Endodermal cell (in vitro differentiated cells): ENCODE measurements around the gene WASHC2A. TPM values are rescaled to one million over a fixed set of nuclear protein-coding genes. Genes with fewer than 3 reads are reported as not detected.
A peak's percentile ranks its signal among the peaks of the same experiment; 100 is the strongest.
"Not testable (repeated sequence)": the region's sequence is repeated elsewhere in the genome, so short reads cannot be mapped to it uniquely, and the experiment has no call there.

Source experiments
- DNase-seq: peaks from one replicate; pipeline ENCODE4 v3.0.0-alpha.2; 2017
- H3K27ac ChIP-seq: 2 replicates; pipeline ENCODE4 v1.5.1; 2013; ENCODE audit warnings: mild to moderate bottlenecking, low read depth, low read length, moderate library complexity
- H3K27me3 ChIP-seq: 2 replicates; pipeline ENCODE4 v1.6.1; 2013; ENCODE audit warnings: mild to moderate bottlenecking, low read length, moderate library complexity; ENCODE audit not compliant: insufficient read depth, control insufficient read depth, poor library complexity, severe bottlenecking
- H3K36me3 ChIP-seq: 2 replicates; pipeline ENCODE4 v1.7.0; 2013; ENCODE audit warnings: mild to moderate bottlenecking, low read length, moderate library complexity; ENCODE audit not compliant: control insufficient read depth, insufficient read depth
- H3K4me1 ChIP-seq: one replicate; pipeline ENCODE4 v1.7.0; 2013; ENCODE audit warnings: low read length; ENCODE audit not compliant: control insufficient read depth, insufficient read depth
- H3K4me3 ChIP-seq: 2 replicates; pipeline ENCODE4 v1.5.1; 2013; ENCODE audit warnings: mild to moderate bottlenecking, low read length, moderate library complexity
- H3K9ac ChIP-seq: 2 replicates; pipeline ENCODE4 v1.6.1; 2013; ENCODE audit warnings: mild to moderate bottlenecking, low read length, moderate library complexity; ENCODE audit not compliant: poor library complexity, severe bottlenecking; ENCODE audit errors: extremely low read depth
- H3K9me3 ChIP-seq: 2 replicates; pipeline ENCODE4 v1.6.1; 2013; ENCODE audit warnings: mild to moderate bottlenecking, low read length, moderate library complexity; ENCODE audit not compliant: control insufficient read depth
- H3K27ac Mint-ChIP-seq: 2 replicates; pipeline ENCODE4 v1.8.0; 2020; ENCODE audit warnings: mixed read lengths
- H3K27me3 Mint-ChIP-seq: 2 replicates; pipeline ENCODE4 v1.8.0; 2021; ENCODE audit warnings: mild to moderate bottlenecking, mixed read lengths; ENCODE audit not compliant: insufficient read depth
- H3K36me3 Mint-ChIP-seq: 2 replicates; pipeline ENCODE4 v1.8.0; 2020; ENCODE audit warnings: low read depth, mixed read lengths
- H3K4me1 Mint-ChIP-seq: 2 replicates; pipeline ENCODE4 v1.8.0; 2020; ENCODE audit warnings: mixed read lengths
- H3K4me3 Mint-ChIP-seq: 2 replicates; pipeline ENCODE4 v1.8.0; 2020; ENCODE audit warnings: mild to moderate bottlenecking, moderate library complexity, mixed read lengths
- H3K9me3 Mint-ChIP-seq: 2 replicates; pipeline ENCODE4 v1.8.0; 2020; ENCODE audit warnings: mild to moderate bottlenecking, mixed read lengths
- WGBS, 2 experiments: methylation state at CpG; one replicate each; pipeline versions ENCODE4 v1.1.5 to v1.1.7; 2013; ENCODE audit warnings: missing lambda C conversion rate in 2 of 2, mixed read lengths in 1 of 2; ENCODE audit not compliant: insufficient coverage in 1 of 2, insufficient read length in 1 of 2; 5-methylcytosine and 5-hydroxymethylcytosine counted together
- long read RNA-seq, 4 experiments: library from polyadenylated mRNA in 2 of 4; library from RNA in 1 of 4; library from capped mRNA in 1 of 4; stranded (forward) in 3 of 4; unstranded in 1 of 4; transcript quantifications; one replicate each; pipeline ENCODE4 v2.0.0, GENCODE V29; 2020 to 2021; ENCODE audit warnings: inconsistent platforms in 1 of 4
- polyA plus RNA-seq, 2 experiments: library from polyadenylated mRNA; stranded (reverse); fragments of 50-300 nt; gene quantifications; one replicate each; pipeline ENCODE4 v1.2.3, GENCODE V29; 2013
- total RNA-seq, 2 donors: library from RNA; stranded (reverse); fragmentation: NEBNext Ultra II Directional in 1 of 2; extraction: Animal tissue kit (Norgen Biotek cat#: 25700) in 1 of 2; gene quantifications; 2 replicates in 1 of 2; 3 replicates in 1 of 2; pipeline ENCODE4 v1.2.1, GENCODE V29; 2021

WASHC2A gene, protein sequence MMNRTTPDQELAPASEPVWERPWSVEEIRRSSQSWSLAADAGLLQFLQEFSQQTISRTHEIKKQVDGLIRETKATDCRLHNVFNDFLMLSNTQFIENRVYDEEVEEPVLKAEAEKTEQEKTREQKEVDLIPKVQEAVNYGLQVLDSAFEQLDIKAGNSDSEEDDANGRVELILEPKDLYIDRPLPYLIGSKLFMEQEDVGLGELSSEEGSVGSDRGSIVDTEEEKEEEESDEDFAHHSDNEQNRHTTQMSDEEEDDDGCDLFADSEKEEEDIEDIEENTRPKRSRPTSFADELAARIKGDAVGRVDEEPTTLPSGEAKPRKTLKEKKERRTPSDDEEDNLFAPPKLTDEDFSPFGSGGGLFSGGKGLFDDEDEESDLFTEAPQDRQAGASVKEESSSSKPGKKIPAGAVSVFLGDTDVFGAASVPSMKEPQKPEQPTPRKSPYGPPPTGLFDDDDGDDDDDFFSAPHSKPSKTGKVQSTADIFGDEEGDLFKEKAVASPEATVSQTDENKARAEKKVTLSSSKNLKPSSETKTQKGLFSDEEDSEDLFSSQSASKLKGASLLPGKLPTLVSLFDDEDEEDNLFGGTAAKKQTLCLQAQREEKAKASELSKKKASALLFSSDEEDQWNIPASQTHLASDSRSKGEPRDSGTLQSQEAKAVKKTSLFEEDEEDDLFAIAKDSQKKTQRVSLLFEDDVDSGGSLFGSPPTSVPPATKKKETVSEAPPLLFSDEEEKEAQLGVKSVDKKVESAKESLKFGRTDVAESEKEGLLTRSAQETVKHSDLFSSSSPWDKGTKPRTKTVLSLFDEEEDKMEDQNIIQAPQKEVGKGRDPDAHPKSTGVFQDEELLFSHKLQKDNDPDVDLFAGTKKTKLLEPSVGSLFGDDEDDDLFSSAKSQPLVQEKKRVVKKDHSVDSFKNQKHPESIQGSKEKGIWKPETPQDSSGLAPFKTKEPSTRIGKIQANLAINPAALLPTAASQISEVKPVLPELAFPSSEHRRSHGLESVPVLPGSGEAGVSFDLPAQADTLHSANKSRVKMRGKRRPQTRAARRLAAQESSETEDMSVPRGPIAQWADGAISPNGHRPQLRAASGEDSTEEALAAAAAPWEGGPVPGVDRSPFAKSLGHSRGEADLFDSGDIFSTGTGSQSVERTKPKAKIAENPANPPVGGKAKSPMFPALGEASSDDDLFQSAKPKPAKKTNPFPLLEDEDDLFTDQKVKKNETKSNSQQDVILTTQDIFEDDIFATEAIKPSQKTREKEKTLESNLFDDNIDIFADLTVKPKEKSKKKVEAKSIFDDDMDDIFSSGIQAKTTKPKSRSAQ (N-terminal part only)
- 10 to 100 TPM; 35.4 to 49.9 TPM for total RNA-seq
- 21.3 TPM for polyA plus RNA-seq (2013, experiment 1 of 2)
- 21.4 TPM for polyA plus RNA-seq (2013, experiment 2 of 2)
- long read RNA-seq, experiment 1, partial matches to known transcripts: 8 of 18 reads
- long read RNA-seq, experiment 1, other reads (novel, unspliced or antisense): 10 of 18 reads
- long read RNA-seq, experiment 2, full-length matches to known transcripts: 32 of 97 reads
- long read RNA-seq, experiment 2, partial matches to known transcripts: 20 of 97 reads
- long read RNA-seq, experiment 2, other reads (novel, unspliced or antisense): 45 of 97 reads
- long read RNA-seq, experiment 3, full-length matches to known transcripts: 66 of 267 reads
- long read RNA-seq, experiment 3, partial matches to known transcripts: 124 of 267 reads
- long read RNA-seq, experiment 3, other reads (novel, unspliced or antisense): 77 of 267 reads
- long read RNA-seq, experiment 4, partial matches to known transcripts: 4 of 4 reads
- long read RNA-seq, experiment 4, other reads (novel, unspliced or antisense): 0 of 4 reads

DNA sequence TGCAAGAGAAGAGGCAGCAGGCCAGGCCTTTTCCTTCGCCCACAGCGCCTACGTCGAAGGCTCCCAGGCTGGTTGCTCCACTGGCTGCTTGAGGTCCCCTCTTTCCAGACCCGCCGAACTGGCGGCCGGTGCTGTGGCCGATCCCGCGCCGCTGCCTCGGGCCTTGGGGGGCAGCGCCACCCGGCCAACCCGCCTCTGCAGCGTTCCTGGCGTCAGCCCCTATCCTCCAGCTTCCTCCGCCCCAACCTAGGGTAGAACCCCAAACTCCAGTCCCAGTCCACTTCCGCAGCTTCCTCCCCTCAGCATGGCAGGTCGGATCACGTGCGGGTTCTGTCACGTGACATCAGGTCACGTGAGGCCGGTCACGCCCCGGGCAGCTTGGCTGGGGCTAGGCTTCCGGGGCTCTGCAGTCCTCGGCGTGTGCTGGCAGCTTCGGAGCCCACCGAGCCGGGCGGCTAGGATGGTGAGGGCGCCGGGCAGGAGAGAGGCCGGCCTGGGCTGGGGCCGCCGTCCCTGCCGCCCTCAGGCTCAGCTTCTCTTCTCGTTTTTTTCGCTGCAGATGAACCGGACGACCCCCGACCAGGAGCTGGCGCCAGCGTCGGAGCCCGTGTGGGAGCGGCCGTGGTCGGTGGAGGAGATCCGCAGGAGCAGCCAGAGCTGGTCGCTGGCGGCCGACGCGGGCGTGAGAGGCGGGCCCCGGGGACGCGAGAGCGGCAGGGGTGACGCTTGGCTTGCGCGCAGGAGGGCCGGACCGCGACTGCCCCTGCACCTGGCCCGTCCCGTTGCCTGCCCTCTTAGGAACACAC is at the start of gene WASHC2A:
WASHC2A (plus strand) TSS at position 409 of the 806 bp plus-strand sequence; CDS start at position 461, 52 bp downstream.
- peak; percentile 97 for DNase-seq
- H3K4me1 Mint-ChIP-seq, H3K9me3 ChIP-seq, H3K36me3 ChIP-seq, H3K4me1 ChIP-seq, H3K27ac ChIP-seq, H3K9me3 Mint-ChIP-seq, H3K36me3 Mint-ChIP-seq: not testable (repeated sequence)
- 0% methylated on average over 2 to 50 of the region's 73 CpGs for WGBS, 2 experiments
- Histone ChIP-seq H3K27me3 (peaks cover 13% of the 10 kb centered on the region), H3K4me3 (peak within 1 kb of the TSS; percentile 76), H3K9ac (peak within 1 kb of the TSS; percentile 38)
- H3K4me3 Mint-ChIP-seq: peak within 1 kb of the TSS; percentile 70
- peak within 1 kb of the TSS; percentile 76 for H3K27ac Mint-ChIP-seq
- peaks cover 16% of the 10 kb centered on the region for H3K27me3 Mint-ChIP-seq

DNA sequence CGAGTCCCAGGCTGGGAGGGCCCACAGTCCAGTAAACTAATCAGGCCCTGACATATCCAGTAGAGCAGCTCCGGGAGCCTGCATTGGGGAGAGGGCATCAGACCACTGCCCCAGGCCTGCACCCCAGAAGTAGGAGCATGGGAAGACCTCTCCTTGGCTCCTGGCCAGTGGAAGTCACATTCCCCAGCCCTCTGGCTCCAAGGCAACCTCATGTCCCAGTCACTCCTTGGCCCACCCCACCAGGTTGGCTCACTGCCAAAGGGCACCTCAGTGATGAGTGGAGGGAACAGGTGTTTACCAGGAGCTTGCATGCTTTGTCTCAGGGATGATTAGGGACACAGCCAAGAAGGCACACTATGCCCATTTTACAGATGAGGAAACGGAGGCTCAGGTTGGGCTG is 48.5 kb upstream of the WASHC2A start:
- H3K4me1 Mint-ChIP-seq, H3K9me3 Mint-ChIP-seq, H3K27me3 Mint-ChIP-seq, DNase-seq, H3K36me3 ChIP-seq, H3K4me1 ChIP-seq, H3K36me3 Mint-ChIP-seq, H3K27ac ChIP-seq, H3K27me3 ChIP-seq, H3K9me3 ChIP-seq, H3K4me3 Mint-ChIP-seq, H3K4me3 ChIP-seq, H3K9ac ChIP-seq, H3K27ac Mint-ChIP-seq: not testable (repeated sequence)
- 92 to 100% methylated on average over 2 to 3 of the region's 3 CpGs for WGBS, 2 experiments

DNA sequence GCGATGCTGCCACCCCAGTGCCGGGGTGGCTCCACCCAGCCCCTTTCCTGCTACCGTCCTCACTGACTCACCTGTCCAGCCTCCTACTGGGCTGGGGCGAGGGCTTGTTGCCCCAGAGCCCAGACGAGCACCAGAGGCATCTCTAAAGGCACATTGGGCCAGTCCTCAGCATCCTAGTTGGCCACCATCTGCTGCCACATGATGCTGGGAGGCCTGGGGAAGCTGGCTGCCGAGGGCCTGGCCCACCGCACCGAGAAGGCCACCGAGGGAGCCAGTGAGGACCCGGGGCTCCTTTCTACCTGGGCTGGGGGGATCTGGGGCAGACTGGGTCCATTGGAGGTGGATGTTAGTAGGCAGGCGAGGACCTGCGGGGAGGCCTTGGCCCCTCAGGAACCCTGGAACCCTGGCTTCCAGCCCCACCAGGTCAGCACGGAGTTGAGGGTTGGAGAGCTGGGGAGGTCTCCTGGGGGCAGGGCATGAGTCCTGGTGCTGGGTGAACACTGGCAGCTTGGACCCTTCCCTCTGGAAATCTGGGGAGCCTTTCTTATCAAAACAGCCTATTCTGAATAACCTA is 47.2 kb upstream of the WASHC2A start:
- not testable (repeated sequence) for H3K4me1 Mint-ChIP-seq, H3K4me3 Mint-ChIP-seq, H3K4me1 ChIP-seq, H3K36me3 ChIP-seq, DNase-seq, H3K36me3 Mint-ChIP-seq, H3K27me3 Mint-ChIP-seq, H3K9me3 ChIP-seq, H3K27ac ChIP-seq, H3K27ac Mint-ChIP-seq, H3K27me3 ChIP-seq, H3K4me3 ChIP-seq, H3K9ac ChIP-seq, H3K9me3 Mint-ChIP-seq
- WGBS, 2 experiments: 93 to 100% methylated on average over 2 to 13 of the region's 13 CpGs
